H9 (cell line): ENCODE measurements around the gene CCDC102A. TPM values are rescaled to one million over a fixed set of nuclear protein-coding genes. Genes with fewer than 3 reads are reported as not detected.

ENCODE experiments used
- DNase-seq: peaks from one replicate; pipeline ENCODE4 v3.0.0-alpha.2; 2017
- H2AFZ ChIP-seq: one replicate; pipeline ENCODE4 v1.6.1; 2013; ENCODE audit warnings: mild to moderate bottlenecking, low read length, control low read depth, moderate library complexity
- H2AK5ac ChIP-seq: 2 replicates; pipeline ENCODE4 v1.6.1; 2013; ENCODE audit warnings: low read length, control low read depth, mixed read lengths; ENCODE audit not compliant: insufficient read length
- H2BK120ac ChIP-seq: one replicate; pipeline ENCODE4 v1.6.1; 2013; ENCODE audit warnings: low read depth, mild to moderate bottlenecking, low read length, control low read depth, inconsistent platforms; ENCODE audit not compliant: poor library complexity, severe bottlenecking
- H2BK12ac ChIP-seq: 2 replicates; pipeline ENCODE4 v1.6.1; 2013; ENCODE audit warnings: low read length, control low read depth, mixed read lengths, low read depth; ENCODE audit not compliant: insufficient read length
- H2BK15ac ChIP-seq: 2 replicates; pipeline ENCODE4 v1.6.1; 2013; ENCODE audit warnings: low read depth, low read length, control low read depth
- H2BK20ac ChIP-seq: one replicate; pipeline ENCODE4 v1.6.1; 2013; ENCODE audit warnings: low read depth, mild to moderate bottlenecking, low read length, control low read depth, inconsistent platforms; ENCODE audit not compliant: poor library complexity, severe bottlenecking
- H2BK5ac ChIP-seq: 2 replicates; pipeline ENCODE4 v1.6.1; 2013; ENCODE audit warnings: low read length, control low read depth, mixed read lengths; ENCODE audit not compliant: insufficient read length
- H3K14ac ChIP-seq: 2 replicates; pipeline ENCODE4 v1.6.1; 2013; ENCODE audit warnings: low read length, control low read depth; ENCODE audit not compliant: insufficient read depth
- H3K18ac ChIP-seq: 2 replicates; pipeline ENCODE4 v1.6.1; 2013; ENCODE audit warnings: low read depth, mild to moderate bottlenecking, mixed read lengths, low read length, control low read depth; ENCODE audit not compliant: insufficient read length
- H3K23ac ChIP-seq: 2 replicates; pipeline ENCODE4 v1.6.1; 2013; ENCODE audit warnings: low read length, control low read depth, mixed read lengths, low read depth; ENCODE audit not compliant: insufficient read length
- H3K23me2 ChIP-seq: 2 replicates; pipeline ENCODE4 v1.6.1; 2013; ENCODE audit warnings: low read depth, mild to moderate bottlenecking, mixed read lengths, low read length, control low read depth; ENCODE audit not compliant: insufficient read length, poor library complexity, severe bottlenecking
- H3K27ac ChIP-seq: 2 replicates; pipeline ENCODE4 v1.5.1; 2013; ENCODE audit warnings: low read length, control low read depth, mixed read lengths, low read depth; ENCODE audit not compliant: insufficient read length
- H3K27me3 ChIP-seq: 2 replicates; pipeline ENCODE4 v1.6.1; 2013; ENCODE audit warnings: low read length, control low read depth, inconsistent platforms; ENCODE audit not compliant: insufficient read depth
- H3K4ac ChIP-seq: 2 replicates; pipeline ENCODE4 v1.6.1; 2013; ENCODE audit warnings: low read depth, mild to moderate bottlenecking, control low read depth, inconsistent platforms, low read length, moderate library complexity
- H3K4me1 ChIP-seq: 2 replicates; pipeline ENCODE4 v1.6.1; 2013; ENCODE audit warnings: low read length, control low read depth, inconsistent platforms; ENCODE audit not compliant: insufficient read depth
- H3K4me2 ChIP-seq: 2 replicates; pipeline ENCODE4 v1.6.1; 2013; ENCODE audit warnings: low read length, control low read depth, mixed read lengths; ENCODE audit not compliant: insufficient read length, insufficient read depth
- H3K56ac ChIP-seq: 2 replicates; pipeline ENCODE4 v1.6.1; 2013; ENCODE audit warnings: low read depth, mild to moderate bottlenecking, mixed read lengths, low read length, control low read depth; ENCODE audit not compliant: insufficient read length
- H3K79me1 ChIP-seq: 2 replicates; pipeline ENCODE4 v1.6.1; 2013; ENCODE audit warnings: low read depth, mild to moderate bottlenecking, moderate library complexity, low read length, control low read depth, inconsistent platforms; ENCODE audit not compliant: insufficient read depth, poor library complexity, severe bottlenecking
- H3K79me2 ChIP-seq: 2 replicates; pipeline ENCODE4 v1.6.1; 2013; ENCODE audit warnings: low read length, control low read depth, inconsistent platforms; ENCODE audit not compliant: insufficient read depth
- H3K9ac ChIP-seq: 2 replicates; pipeline ENCODE4 v1.6.1; 2013; ENCODE audit warnings: low read length, control low read depth, mixed read lengths; ENCODE audit not compliant: insufficient read length; ENCODE audit errors: extremely low read depth
- H3K9me3 ChIP-seq: one replicate; pipeline ENCODE4 v1.6.1; 2013; ENCODE audit warnings: low read depth, low read length, inconsistent platforms; ENCODE audit not compliant: control insufficient read depth
- H3T11ph ChIP-seq: one replicate; pipeline ENCODE4 v1.6.1; 2013; ENCODE audit warnings: mild to moderate bottlenecking, low read length, control low read depth, inconsistent platforms
- H4K20me1 ChIP-seq: one replicate; pipeline ENCODE4 v1.6.1; 2013; ENCODE audit not compliant: control insufficient read depth, insufficient read length, insufficient read depth
- H4K5ac ChIP-seq: 2 replicates; pipeline ENCODE4 v1.6.1; 2013; ENCODE audit warnings: low read depth, mild to moderate bottlenecking, mixed read lengths, low read length, control low read depth; ENCODE audit not compliant: insufficient read length
- H4K8ac ChIP-seq: replicated peaks from 2 replicates; pipeline ENCODE4 v1.6.1; 2013; ENCODE audit warnings: low read length, control low read depth, mixed read lengths, low read depth; ENCODE audit not compliant: insufficient read length
- H4K91ac ChIP-seq: 2 replicates; pipeline ENCODE4 v1.6.1; 2013; ENCODE audit warnings: low read depth, mild to moderate bottlenecking, moderate library complexity, mixed read lengths, low read length, control low read depth; ENCODE audit not compliant: insufficient read length
- H3K27ac Mint-ChIP-seq, 3 experiments: 2 replicates in 2 of 3; 3 replicates in 1 of 3; pipeline ENCODE4 v1.8.0; 2020 to 2021; ENCODE audit warnings: mixed read lengths in 3 of 3, mild to moderate bottlenecking in 1 of 3, moderate library complexity in 1 of 3
- H3K27me3 Mint-ChIP-seq: 2 replicates; pipeline ENCODE4 v1.8.0; 2021; ENCODE audit warnings: low read depth, mild to moderate bottlenecking, moderate library complexity, mixed read lengths
- H3K36me3 Mint-ChIP-seq, 3 experiments: 2 replicates in 2 of 3; 3 replicates in 1 of 3; pipeline ENCODE4 v1.8.0; 2020 to 2021; ENCODE audit warnings: low read depth in 3 of 3, mixed read lengths in 3 of 3; ENCODE audit not compliant: insufficient read depth in 1 of 3
- H3K4me1 Mint-ChIP-seq, 2 experiments: 2 replicates each; pipeline ENCODE4 v1.8.0; 2020; ENCODE audit warnings: mixed read lengths in 2 of 2
- H3K4me3 Mint-ChIP-seq, 2 experiments: 2 replicates in 1 of 2; 3 replicates in 1 of 2; pipeline ENCODE4 v1.8.0; 2020 to 2021; ENCODE audit warnings: mild to moderate bottlenecking in 2 of 2, mixed read lengths in 2 of 2, moderate library complexity in 1 of 2
- H3K9me3 Mint-ChIP-seq, 2 experiments: 2 replicates in 1 of 2; 3 replicates in 1 of 2; pipeline ENCODE4 v1.8.0; 2020; ENCODE audit warnings: mild to moderate bottlenecking in 2 of 2, mixed read lengths in 2 of 2, moderate library complexity in 1 of 2
- WGBS: extraction: QIAGEN DNeasy Blood & Tissue Kit; methylation state at CpG from one replicate; pipeline ENCODE4 v1.1.7; 2013; ENCODE audit warnings: missing lambda C conversion rate, low lambda C conversion rate, mixed read lengths; ENCODE audit not compliant: insufficient read length; ENCODE audit errors: extremely low coverage; 5-methylcytosine and 5-hydroxymethylcytosine counted together
- total RNA-seq: library from RNA; stranded (reverse); gene quantifications from 2 replicates; pipeline ENCODE4 v1.2.1, GENCODE V29; 2021
- TF ChIP-seq, protein P1 (sequence below): fragments of 200-600 bp; sonication (generic); conservative IDR thresholded peaks from 3 replicates; pipeline ENCODE4 v1.8.0; 2021; ENCODE audit warnings: antibody characterized with exemption, mild to moderate bottlenecking

CCDC102A gene
- total RNA-seq, 1 experiment from 2014 or later: 8.2 TPM

DNA sequence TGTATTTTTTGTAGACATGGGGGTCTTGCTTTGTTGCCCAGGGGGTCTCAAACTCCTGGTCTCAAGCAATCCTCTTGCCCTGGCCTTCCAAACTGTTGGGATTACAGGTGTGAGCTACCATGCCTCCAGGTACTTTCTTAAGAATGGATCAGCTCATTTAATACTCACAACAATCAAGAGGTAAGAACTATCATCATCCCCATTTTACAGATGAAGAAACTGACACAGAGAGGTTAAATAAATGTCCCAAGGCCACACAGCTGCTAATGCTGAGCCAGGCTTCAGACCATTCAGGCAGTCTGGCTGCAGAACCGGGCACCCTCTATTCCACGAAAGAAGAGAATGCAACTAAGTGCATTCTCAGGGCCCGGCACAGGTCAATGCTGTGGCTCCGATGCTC lies 22.0 kb downstream of the CCDC102A start:
- no peaks in the 10 kb centered on the region for H3K23me2 ChIP-seq
- H3K23ac ChIP-seq: no peak overlapping the region
- no peaks in the 10 kb centered on the region for H3K4me1 ChIP-seq
- H3K79me1 ChIP-seq: no peaks in the 10 kb centered on the region
- no peaks in the 10 kb centered on the region for H4K20me1 ChIP-seq
- H3K27ac Mint-ChIP-seq: no peak overlapping the region
- DNase-seq: no peak
- no peaks in the 10 kb centered on the region for H3K79me2 ChIP-seq
- no peak overlapping the region for H3K27ac ChIP-seq
- no peak overlapping the region for H3T11ph ChIP-seq
- H4K5ac ChIP-seq: no peak overlapping the region
- H2AK5ac ChIP-seq: no peak overlapping the region
- no peak overlapping the region for H2AFZ ChIP-seq
- H2BK20ac ChIP-seq: no peak overlapping the region
- no peak overlapping the region for H2BK15ac ChIP-seq
- H3K4me3 Mint-ChIP-seq: no peak overlapping the region
- peaks cover 0 to 2% of the 10 kb centered on the region in 2 experiments; a peak in 1 of 5 replicates for H3K9me3 Mint-ChIP-seq
- H3K27me3 Mint-ChIP-seq: peaks cover 2% of the 10 kb centered on the region; the same call in 1 of the 2 replicates
- TF ChIP-seq, protein P1, sequence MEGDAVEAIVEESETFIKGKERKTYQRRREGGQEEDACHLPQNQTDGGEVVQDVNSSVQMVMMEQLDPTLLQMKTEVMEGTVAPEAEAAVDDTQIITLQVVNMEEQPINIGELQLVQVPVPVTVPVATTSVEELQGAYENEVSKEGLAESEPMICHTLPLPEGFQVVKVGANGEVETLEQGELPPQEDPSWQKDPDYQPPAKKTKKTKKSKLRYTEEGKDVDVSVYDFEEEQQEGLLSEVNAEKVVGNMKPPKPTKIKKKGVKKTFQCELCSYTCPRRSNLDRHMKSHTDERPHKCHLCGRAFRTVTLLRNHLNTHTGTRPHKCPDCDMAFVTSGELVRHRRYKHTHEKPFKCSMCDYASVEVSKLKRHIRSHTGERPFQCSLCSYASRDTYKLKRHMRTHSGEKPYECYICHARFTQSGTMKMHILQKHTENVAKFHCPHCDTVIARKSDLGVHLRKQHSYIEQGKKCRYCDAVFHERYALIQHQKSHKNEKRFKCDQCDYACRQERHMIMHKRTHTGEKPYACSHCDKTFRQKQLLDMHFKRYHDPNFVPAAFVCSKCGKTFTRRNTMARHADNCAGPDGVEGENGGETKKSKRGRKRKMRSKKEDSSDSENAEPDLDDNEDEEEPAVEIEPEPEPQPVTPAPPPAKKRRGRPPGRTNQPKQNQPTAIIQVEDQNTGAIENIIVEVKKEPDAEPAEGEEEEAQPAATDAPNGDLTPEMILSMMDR: no peak
- H3K9ac ChIP-seq: no peak overlapping the region
- H3K4me2 ChIP-seq: no peak overlapping the region
- peaks cover 2 to 7% (median 2%) of the 10 kb centered on the region in 3 experiments; a peak in 4 of 7 replicates for H3K36me3 Mint-ChIP-seq
- H3K18ac ChIP-seq: no peak overlapping the region
- H2BK12ac ChIP-seq: no peak overlapping the region
- H3K9me3 ChIP-seq: no peaks in the 10 kb centered on the region
- H4K91ac ChIP-seq: no peak overlapping the region
- no peaks in the 10 kb centered on the region for H3K27me3 ChIP-seq
- H2BK5ac ChIP-seq: no peak overlapping the region
- no peak overlapping the region for H2BK120ac ChIP-seq
- H3K14ac ChIP-seq: no peak overlapping the region
- H3K56ac ChIP-seq: no peak overlapping the region
- no CpG with 5 or more reads among the region's 4 CpGs for WGBS
- H3K4me1 Mint-ChIP-seq: 0 out of 4 replicates have a peak, but pooled peaks cover 0 to 3% of the 10 kb centered on the region in 2 experiments
- H4K8ac ChIP-seq: no peak overlapping the region
- no peak overlapping the region for H3K4ac ChIP-seq
